Measurements from ENCODE around the gene RALGPS1. TPM values are rescaled to one million over a fixed set of nuclear protein-coding genes. Genes with fewer than 3 reads are reported as not detected.

The RALGPS1 gene
- total RNA-seq, 2 experiments from 2014 or later: 2.5 to 4.1 TPM

DNA sequence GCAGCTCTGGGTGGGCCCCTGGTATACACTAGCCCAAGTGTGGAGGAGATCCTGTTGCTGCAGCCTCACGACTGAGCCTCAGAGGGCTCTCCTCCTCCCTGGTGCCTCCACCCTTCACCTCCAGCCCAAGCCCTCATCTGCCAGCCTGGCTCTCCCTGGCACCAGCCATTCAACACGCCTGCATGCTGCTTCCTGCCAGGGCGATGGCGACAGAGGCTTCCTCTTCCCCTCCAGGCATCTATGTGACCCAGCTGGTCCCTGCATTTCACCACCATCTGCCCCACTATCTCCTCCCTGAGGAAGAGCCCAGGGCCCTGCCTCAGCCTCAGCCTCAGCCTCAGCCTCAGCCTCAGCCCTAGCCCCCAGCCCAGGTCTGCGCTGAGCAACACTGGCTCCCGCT lies 262.6 kb downstream of the RALGPS1 start:
- ATAC-seq (no peak), DNase-seq (no peak)
- ChIA-PET POLR2A (no interaction called here), CTCF (interaction anchor here (1.5 kb wide), 1 partner anchor 128 kb away, joined by 4 read pairs; no protein-coding TSS in a partner anchor)
- no peak overlapping the region for H3K27ac Mint-ChIP-seq
- H3K27me3 Mint-ChIP-seq (ENCODE audit: low read depth): no peaks in the 10 kb centered on the region
- H3K36me3 Mint-ChIP-seq (ENCODE audit: low read depth): no peaks in the 10 kb centered on the region
- no peaks in the 10 kb centered on the region for H3K4me1 Mint-ChIP-seq (ENCODE audit: low read depth)
- no peak overlapping the region for H3K4me3 Mint-ChIP-seq
- H3K9me3 Mint-ChIP-seq (ENCODE audit: insufficient read depth): no peaks in the 10 kb centered on the region

DNA sequence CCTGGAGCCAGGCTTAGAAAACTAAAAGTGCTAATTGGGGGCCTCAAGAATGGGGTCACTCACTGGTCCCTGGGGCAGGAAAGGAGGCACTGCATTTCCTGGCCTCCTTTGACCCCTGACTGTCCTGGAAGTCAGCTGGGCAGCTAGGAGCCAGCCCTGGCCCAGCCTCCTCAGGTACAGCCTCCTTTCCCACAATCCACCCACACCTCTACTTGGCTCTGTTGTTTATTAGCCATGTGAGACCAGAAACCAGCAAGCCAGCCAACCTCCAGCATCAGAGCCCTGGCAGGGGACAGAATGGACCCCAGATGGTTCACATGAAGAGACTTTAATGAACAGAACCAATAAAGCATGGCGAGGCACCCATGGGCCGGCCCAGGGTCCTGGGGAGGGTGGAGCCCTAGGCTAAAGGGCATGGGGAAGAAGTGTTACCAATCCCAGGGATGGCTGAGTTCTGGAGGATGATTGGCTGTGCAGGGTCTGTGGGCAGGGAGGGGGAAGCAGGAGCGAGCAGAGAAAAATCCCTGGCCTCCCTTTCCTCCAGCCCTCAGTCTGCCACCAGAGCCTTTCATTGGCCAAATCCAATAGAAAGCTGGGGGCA lies 263.2 kb downstream of the RALGPS1 start:
- Mint-ChIP-seq H3K27ac (no peak overlapping the region), H3K4me3 (no peak overlapping the region), H3K9me3 (ENCODE audit: insufficient read depth) (no peaks in the 10 kb centered on the region), H3K4me1 (ENCODE audit: low read depth) (no peaks in the 10 kb centered on the region), H3K36me3 (ENCODE audit: low read depth) (no peaks in the 10 kb centered on the region), H3K27me3 (ENCODE audit: low read depth) (no peaks in the 10 kb centered on the region)
- CTCF ChIA-PET: interaction anchor here (1.5 kb wide), 1 partner anchor 129 kb away, joined by 4 read pairs; no protein-coding TSS in a partner anchor
- DNase-seq (no peak), ATAC-seq (no peak)
- POLR2A ChIA-PET: no interaction called here

DNA sequence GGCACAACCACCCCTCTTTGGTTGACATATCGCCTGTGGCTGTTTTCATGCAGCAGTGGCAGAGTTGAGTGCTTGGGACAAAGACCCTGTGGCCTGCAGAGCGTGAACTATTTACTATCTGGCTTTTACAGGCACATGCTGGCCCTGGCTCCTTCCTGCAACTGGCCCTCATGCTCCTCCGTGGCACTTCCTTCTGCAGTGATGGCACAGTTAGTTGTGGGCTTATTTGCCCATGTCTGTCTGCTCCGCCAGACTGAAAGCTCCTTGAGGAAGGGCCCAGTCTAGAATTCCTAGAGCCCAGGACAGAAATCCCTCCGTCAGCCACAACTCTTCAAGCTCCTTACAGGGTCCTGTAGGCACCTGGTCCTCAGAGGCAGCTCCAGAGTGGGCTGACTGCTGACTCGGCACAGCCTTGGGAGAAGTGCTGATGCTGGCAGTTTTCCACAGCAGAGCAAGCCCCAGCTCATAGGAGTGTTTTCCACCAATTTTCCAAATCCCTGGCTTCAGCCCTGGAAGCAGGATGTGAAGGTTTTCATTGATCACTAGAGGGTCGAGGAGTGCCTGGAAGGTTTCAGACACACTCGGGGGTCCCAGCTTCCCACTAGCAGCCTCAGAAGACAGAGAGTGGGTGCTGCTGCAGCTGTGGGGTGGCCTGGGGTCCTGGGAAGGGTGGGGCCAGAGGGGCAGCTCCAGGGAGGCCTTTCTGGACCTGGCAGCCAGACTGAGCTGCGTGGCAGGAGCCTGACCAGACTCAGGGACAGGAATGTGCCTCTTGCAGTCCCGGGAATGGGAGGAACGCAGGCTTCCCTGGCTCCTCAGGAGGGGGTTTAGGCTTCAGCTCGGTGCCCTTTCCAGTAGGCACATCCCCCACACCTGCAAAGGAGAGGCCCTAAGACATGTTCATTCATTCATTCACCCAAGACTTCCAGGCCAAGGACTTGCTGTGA lies 264.4 kb downstream of the RALGPS1 start:
- no peaks in the 10 kb centered on the region for H3K4me1 Mint-ChIP-seq (ENCODE audit: low read depth)
- CTCF ChIA-PET: interaction anchor here (0.8 kb wide), 1 partner anchor 20 kb away, joined by 4 read pairs; no protein-coding TSS in a partner anchor

DNA sequence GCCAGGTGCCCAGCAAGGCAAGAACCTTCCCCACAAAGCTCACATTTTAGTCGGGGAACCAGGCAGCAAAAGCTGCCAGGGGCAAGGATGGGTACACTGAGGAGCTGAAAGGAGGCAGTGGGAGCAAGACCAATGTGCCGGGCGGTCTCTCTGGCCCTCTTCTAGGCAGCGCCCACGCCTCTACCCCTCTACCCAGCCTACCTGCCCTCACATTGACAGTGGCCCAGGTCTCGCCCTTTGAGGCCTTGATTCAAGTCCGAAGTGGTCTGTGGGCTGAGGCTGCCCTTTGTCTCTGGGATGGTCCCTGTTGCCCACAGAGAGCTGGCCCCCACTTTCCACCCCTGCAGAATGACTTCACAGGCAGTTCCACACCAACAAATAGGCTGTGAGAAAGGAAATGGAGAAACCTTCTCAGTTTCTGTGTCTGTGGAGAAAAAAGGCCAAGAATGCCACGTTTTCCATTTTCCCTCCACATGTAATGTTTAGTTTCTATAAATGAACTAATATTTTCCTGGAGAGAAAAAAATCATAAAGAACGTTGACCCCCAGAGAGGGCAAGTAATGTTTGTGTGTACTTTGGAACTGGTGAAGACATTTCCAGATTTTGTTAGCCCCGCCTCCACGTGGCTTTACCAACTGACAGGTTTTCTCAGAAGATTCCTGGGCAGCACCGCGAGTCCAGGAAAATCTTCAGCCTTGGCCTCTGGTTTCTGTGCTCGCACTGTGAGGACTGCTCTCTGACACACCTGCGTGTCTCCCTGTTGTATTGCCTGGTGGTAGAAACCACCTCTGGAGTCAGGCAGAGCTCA lies 265.3 kb downstream of the RALGPS1 start:
- no peak for ATAC-seq
- H3K9me3 Mint-ChIP-seq (ENCODE audit: insufficient read depth): no peaks in the 10 kb centered on the region
- no peaks in the 10 kb centered on the region for H3K27me3 Mint-ChIP-seq (ENCODE audit: low read depth)
- no peak overlapping the region for H3K27ac Mint-ChIP-seq
- POLR2A ChIA-PET: interaction anchor here (0.9 kb wide), 1 partner anchor 12 kb away, joined by 3 read pairs; no protein-coding TSS in a partner anchor
- DNase-seq: no peak
- CTCF ChIA-PET: interaction anchor here (0.8 kb wide), 1 partner anchor 19 kb away, joined by 4 read pairs; no protein-coding TSS in a partner anchor
- no peaks in the 10 kb centered on the region for H3K36me3 Mint-ChIP-seq (ENCODE audit: low read depth)
- no peaks in the 10 kb centered on the region for H3K4me1 Mint-ChIP-seq (ENCODE audit: low read depth)
- H3K4me3 Mint-ChIP-seq: no peak overlapping the region

More for the DNA sequence above, 264.4 kb downstream of the RALGPS1 start:
- Mint-ChIP-seq H3K4me3 (no peak overlapping the region), H3K36me3 (ENCODE audit: low read depth) (no peaks in the 10 kb centered on the region), H3K27ac (no peak overlapping the region), H3K27me3 (ENCODE audit: low read depth) (no peaks in the 10 kb centered on the region), H3K9me3 (ENCODE audit: insufficient read depth) (no peaks in the 10 kb centered on the region)
- ATAC-seq: no peak
- POLR2A ChIA-PET: no interaction called here
- DNase-seq: no peak

DNA sequence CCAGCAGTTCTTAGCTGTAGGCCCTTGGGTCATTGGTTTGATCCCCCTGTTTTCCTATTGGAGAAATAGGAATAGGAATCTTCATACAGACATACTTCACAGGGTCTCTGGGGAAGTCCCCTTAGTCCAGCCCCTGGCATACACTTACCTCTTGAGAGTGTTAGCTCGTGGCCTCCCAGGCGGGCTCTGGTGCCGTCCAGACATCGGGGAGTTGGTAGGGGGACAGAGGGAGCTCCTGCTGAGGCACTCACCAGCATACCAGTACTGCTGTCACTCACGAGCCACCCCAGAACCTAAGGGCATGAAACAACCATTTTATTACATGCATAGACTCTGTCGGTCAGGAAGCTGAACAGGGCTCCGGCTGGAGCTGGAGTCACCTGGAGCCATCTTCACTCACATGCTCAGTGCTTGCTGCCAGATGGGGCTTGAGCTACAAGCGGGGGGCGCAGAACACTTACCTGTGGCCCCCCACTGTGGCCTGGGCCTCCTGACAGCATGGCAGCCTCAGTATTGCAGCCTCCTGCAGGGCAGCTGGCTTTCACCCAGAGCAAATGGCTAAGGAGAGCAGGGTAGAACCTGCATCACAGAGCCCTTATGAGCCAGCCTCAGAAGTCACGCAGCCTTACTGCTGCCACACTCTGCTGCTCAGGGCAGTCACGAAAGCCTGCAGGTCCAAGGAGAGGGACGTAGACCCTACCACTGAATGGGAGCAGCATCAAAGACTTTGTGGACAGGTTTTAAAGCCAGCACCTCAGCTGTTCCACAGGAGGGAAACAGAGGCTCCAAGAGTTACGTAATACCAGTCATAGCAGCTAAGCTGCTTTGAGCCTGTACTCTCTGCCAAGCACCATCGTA lies 266.1 kb downstream of the RALGPS1 start:
- Mint-ChIP-seq H3K36me3 (ENCODE audit: low read depth) (no peaks in the 10 kb centered on the region), H3K4me1 (ENCODE audit: low read depth) (no peaks in the 10 kb centered on the region), H3K4me3 (no peak overlapping the region), H3K9me3 (ENCODE audit: insufficient read depth) (no peaks in the 10 kb centered on the region), H3K27ac (no peak overlapping the region), H3K27me3 (ENCODE audit: low read depth) (no peaks in the 10 kb centered on the region)
- DNase-seq (no peak), ATAC-seq (no peak)
- CTCF ChIA-PET: no interaction called here
- POLR2A ChIA-PET: interaction anchor here (0.9 kb wide), 1 partner anchor 13 kb away, joined by 3 read pairs; no protein-coding TSS in a partner anchor

DNA sequence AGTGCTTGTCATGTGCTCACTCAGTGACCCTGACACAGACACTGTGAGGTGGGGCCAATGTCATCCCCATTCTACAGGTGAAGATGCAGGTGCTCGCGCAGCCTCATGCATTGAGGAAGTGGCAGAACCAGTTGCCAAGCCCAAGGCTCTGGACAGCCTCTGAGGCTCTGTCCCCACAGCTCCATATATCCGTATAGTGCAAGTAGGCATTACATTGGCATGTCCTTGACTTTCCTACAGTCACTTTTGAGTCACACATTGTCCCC lies 266.7 kb downstream of the RALGPS1 start:
- ATAC-seq (no peak), DNase-seq (no peak)
- no peaks in the 10 kb centered on the region for H3K9me3 Mint-ChIP-seq (ENCODE audit: insufficient read depth)
- no peaks in the 10 kb centered on the region for H3K4me1 Mint-ChIP-seq (ENCODE audit: low read depth)
- H3K27ac Mint-ChIP-seq: no peak overlapping the region
- H3K36me3 Mint-ChIP-seq (ENCODE audit: low read depth): no peaks in the 10 kb centered on the region
- ChIA-PET CTCF (no interaction called here), POLR2A (no interaction called here)
- H3K27me3 Mint-ChIP-seq (ENCODE audit: low read depth): no peaks in the 10 kb centered on the region
- H3K4me3 Mint-ChIP-seq: no peak overlapping the region

DNA sequence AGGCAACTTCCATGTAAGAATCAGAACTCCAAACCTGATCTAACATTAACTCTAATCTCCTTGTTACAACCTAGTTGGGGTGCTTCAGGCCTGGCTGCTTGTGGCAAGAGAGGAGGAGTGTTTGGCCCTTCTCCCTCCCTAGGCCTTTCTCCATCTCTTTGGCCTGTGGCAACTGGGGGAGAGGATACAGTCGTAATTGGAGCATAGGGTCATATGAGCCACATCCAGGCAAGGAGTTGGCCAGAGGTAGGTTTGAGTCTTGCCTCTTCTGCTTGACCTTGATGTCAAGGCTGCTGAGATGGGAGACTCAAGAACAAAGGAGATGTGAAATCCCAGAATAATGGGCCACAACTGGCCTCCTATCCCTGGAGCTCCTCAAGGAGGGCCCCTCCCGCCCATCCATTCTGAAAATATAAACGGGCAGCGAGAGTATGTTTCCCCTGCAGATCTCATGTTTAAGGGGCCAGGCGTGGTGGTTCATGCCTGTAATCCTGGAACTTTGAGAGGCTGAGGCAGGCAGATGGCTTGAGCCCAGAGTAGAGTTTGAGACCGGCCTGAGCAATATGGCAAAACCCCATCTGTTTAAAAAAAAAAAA lies 267.1 kb downstream of the RALGPS1 start:
- DNase-seq: no peak
- Mint-ChIP-seq H3K9me3 (ENCODE audit: insufficient read depth) (no peaks in the 10 kb centered on the region), H3K4me1 (ENCODE audit: low read depth) (no peaks in the 10 kb centered on the region), H3K36me3 (ENCODE audit: low read depth) (no peaks in the 10 kb centered on the region), H3K4me3 (no peak overlapping the region), H3K27ac (no peak overlapping the region), H3K27me3 (ENCODE audit: low read depth) (no peaks in the 10 kb centered on the region)
- ATAC-seq: no peak
- CTCF ChIA-PET: no interaction called here
- POLR2A ChIA-PET: no interaction called here

DNA sequence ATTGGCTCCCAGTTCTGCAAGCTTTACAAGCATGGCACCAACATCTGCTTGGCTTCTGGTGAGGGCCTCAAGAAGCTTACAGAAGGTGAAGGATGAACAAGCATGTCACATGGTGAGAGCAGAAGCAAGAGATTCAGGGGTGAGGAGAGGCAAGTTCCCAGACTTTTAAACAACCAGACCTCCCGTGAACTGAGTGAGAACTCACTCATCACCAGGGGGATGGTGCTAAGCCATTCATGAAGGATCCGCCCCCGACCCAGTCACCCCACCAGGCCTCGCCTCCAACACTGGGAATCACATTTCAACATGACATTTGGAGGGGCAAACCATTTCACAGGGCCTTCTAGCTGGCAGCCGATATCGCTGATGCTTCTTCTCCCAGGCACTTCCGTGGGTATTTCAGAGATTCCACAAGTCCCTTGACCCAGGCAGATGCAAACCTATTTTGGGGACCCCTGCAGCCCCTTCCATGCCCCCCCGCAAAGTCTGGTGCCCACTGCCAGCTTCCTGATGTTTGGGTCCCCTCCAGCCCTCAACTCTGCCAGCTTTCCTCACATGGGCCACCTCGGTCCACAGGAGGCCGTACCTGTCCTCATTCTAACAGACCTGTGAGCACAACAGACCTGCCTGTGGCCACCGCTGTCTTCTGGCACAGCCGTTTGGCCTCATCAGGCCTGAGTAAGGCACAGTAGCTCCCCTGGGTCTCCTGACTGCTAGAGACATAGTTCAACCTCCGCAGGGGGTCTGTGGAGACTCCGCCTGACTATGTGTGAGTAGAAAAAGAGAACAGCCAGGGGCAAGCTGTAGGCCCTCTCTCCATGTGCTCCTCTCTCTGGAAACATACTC lies 268.5 kb downstream of the RALGPS1 start:
- DNase-seq (no peak), ATAC-seq (no peak)
- no peaks in the 10 kb centered on the region for H3K9me3 Mint-ChIP-seq (ENCODE audit: insufficient read depth)
- no peaks in the 10 kb centered on the region for H3K36me3 Mint-ChIP-seq (ENCODE audit: low read depth)
- no peaks in the 10 kb centered on the region for H3K4me1 Mint-ChIP-seq (ENCODE audit: low read depth)
- no peak overlapping the region for H3K27ac Mint-ChIP-seq
- H3K27me3 Mint-ChIP-seq (ENCODE audit: low read depth): no peaks in the 10 kb centered on the region
- ChIA-PET POLR2A (no interaction called here), CTCF (no interaction called here)
- no peak overlapping the region for H3K4me3 Mint-ChIP-seq

DNA sequence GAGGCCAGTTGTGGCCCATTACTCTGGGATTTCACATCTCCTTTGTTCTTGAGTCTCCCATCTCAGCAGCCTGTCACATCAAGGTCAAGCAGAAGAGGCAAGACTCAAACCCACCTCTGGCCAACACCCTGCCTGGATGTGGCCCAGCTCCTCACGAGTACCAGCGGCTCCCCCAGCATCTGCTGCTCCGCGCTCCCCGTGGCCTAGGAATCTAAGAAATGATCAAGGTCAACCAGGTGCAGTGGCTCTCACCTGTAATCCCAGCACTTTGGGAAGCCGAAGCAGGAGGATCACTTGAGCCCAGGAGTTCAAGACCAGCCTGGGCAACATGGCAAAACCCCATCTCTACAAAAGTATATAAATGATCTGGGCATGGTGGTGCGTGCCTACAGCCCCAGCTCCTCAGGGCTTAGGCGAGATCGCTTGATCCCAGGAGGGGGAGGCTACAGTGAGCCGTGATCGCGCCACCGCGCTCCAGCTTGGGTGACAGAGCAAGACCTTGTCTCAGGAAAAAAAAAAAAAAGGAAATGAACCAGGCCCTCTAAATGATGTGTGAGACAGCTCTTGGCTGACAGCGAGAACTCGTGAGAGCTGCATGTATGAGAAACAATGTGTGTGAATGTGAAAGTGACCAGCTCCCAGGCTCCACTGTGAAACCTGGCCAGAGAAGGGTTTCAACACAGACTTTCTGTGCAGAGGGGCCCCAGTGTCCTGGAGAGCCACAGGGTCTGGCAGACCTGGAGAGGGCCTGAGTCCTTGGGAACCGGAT lies 269.4 kb downstream of the RALGPS1 start:
- ATAC-seq (no peak), DNase-seq (no peak)
- no peak overlapping the region for H3K27ac Mint-ChIP-seq
- H3K4me1 Mint-ChIP-seq (ENCODE audit: low read depth): peaks cover 2% of the 10 kb centered on the region
- ChIA-PET CTCF (no interaction called here), POLR2A (no interaction called here)
- H3K36me3 Mint-ChIP-seq (ENCODE audit: low read depth): no peaks in the 10 kb centered on the region
- H3K9me3 Mint-ChIP-seq (ENCODE audit: insufficient read depth): no peaks in the 10 kb centered on the region
- no peaks in the 10 kb centered on the region for H3K27me3 Mint-ChIP-seq (ENCODE audit: low read depth)
- no peak overlapping the region for H3K4me3 Mint-ChIP-seq

DNA sequence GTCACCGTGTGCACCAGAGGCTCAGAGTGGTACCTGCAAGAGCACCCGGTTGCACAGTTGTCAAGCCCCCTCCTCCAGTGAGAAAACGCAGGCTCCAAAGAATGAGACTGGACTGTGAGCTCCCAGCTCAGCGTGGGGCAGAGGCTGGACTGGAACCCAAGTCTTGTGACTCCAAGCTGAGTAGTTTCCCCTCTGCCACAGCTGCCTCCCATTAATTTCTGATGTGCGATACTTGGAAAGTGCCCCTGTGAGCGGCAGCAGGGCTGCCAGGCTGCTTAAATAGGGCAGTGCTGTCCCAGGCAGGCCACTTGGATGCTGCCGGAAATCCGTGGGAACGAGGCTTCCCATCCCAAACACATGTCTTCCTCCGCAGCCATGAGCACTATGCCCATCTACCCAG lies 270.1 kb downstream of the RALGPS1 start:
- no peak overlapping the region for H3K4me3 Mint-ChIP-seq
- H3K4me1 Mint-ChIP-seq (ENCODE audit: low read depth): peaks cover 6% of the 10 kb centered on the region
- H3K27me3 Mint-ChIP-seq (ENCODE audit: low read depth): no peaks in the 10 kb centered on the region
- DNase-seq: no peak
- POLR2A ChIA-PET: no interaction called here
- no peaks in the 10 kb centered on the region for H3K9me3 Mint-ChIP-seq (ENCODE audit: insufficient read depth)
- H3K27ac Mint-ChIP-seq: no peak overlapping the region
- H3K36me3 Mint-ChIP-seq (ENCODE audit: low read depth): no peaks in the 10 kb centered on the region
- no peak for ATAC-seq
- CTCF ChIA-PET: no interaction called here

Measured in activated CD8-positive, alpha-beta T cell treated with anti-CD3 and anti-CD28 coated beads, Interleukin-2, amount 10 ng/mL, durations not matched to agents 7 days and 5 days (primary cell).